GM12873 (cell line): ENCODE data around the gene SORCS3.

Source experiments
- CTCF ChIP-seq: IDR thresholded peaks from 2 replicates; pipeline ENCODE4 v1.5.1; 2012; ENCODE audit warnings: low read depth, mild to moderate bottlenecking, moderate library complexity, low read length, control low read depth; ENCODE audit not compliant: insufficient read depth; ENCODE audit errors: missing control alignments

The SORCS3 gene

DNA sequence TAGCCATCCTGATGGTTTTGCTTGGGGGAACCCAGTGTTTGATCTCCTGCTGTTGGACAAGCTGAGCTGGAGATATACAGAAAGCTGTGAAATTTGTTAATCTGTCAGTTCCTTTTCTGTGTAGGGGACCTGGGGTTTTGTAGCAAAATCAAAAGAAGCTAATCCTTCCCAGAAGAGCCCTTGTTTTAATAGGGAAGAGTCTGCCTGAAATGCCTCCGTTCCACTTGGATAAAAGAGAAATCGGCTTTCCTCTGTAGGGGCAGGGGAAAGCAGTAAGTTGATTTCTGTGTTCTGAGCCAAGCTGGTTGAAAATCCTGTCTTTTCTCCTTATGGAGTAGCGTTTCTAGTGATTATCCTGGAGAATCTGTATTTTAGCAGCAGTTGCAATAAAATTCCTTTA lies 472.6 kb downstream of the SORCS3 start:
- no peak for TF ChIP-seq CTCF

- TF ChIP-seq CTCF: no peak
These were observed 480.7 kb downstream of the SORCS3 start for GRCh38 chr10:105121743-105122142.

DNA sequence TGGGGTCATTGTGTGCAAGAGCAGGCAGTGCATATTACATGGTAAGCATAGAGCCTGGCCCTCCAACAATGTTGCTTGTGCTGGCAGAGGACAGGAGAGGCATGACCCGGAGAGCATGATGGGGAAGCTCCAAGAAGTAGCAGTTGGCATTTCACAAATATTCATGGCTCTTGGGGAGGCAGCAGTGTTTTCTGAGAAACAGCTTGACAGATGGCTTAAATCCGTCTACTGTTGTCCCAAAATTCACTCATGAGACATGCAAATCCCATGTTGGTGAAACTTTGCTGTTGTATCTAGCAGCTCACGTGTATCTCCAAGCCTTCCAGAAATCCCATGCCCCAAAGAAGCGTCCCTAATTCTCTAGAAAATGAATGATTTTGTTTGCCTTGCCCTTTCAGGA lies 487.0 kb downstream of the SORCS3 start:
- TF ChIP-seq CTCF: no peak

DNA sequence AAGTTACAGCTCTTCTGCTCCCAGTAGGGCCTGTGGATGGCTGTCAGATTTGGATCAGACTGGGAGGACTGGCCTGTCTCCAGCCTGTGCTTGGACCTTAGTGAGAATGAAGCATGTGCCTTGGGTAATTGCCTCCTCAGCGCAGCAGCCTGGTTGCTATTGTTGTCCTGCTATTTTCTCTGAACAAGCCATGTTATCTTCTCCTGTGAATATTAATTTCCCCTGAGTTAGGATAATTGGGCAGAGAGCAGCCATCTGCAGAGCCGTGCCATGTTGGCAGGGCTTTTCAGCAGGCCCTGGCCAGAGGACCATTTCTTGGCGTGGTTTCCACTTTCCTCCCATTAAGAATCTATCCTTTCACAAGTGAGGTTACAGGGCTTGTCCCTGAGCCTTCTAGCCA lies 497.3 kb downstream of the SORCS3 start:
- TF ChIP-seq CTCF: no peak

DNA sequence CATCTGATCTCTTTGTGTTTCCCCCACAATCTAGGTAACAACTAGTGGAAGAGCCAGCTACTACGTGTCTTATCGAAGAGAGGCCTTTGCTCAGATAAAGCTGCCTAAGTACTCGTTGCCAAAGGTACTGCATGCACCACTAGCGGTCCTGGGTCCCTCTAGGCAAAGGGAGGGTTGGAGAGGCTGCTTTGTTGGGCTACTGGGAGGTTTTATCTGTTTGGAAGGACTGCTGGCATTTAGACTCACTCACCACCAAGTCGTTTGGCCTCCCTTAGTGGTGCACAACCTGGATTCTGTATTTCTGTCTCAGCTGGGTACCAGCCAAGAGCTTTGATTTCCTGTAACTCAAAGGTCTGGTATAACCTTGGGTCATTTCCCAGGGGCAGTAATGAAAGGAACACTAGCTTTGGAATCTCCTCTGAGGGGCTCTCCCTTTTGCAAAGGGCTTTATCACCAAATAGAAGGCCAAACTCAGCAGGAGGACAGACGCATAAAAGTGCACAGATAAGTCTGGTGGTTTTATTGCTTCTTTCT lies 498.3 kb downstream of the SORCS3 start:
- no peak for TF ChIP-seq CTCF

GRCh38 chr10:105140600-105140999 lies 499.5 kb downstream of the SORCS3 start:
- TF ChIP-seq CTCF: no peak

GRCh38 chr10:105145711-105146110 lies 504.6 kb downstream of the SORCS3 start:
- TF ChIP-seq CTCF: no peak
